Mucosa of descending colon (tissue), 3 donors: Measurements from ENCODE around the gene CCDC57. TPM values are rescaled to one million over a fixed set of nuclear protein-coding genes. Genes with fewer than 3 reads are reported as not detected.

Experiments
- ATAC-seq: fragments of 200-7000 bp; cut with Tn5 transposase; one replicate; pipeline ENCODE4 v1.9.1; 2020; ENCODE audit warnings: mild to moderate bottlenecking, moderate library complexity
- DNase-seq, 3 donors: peaks; one replicate each; pipeline ENCODE4 v3.0.0-alpha.2; 2020
- H3K36me3 ChIP-seq: fragments of 200-600 bp; one replicate; pipeline ENCODE4 v1.8.0; 2021; ENCODE audit warnings: low read depth, mild to moderate bottlenecking
- H3K4me1 ChIP-seq: fragments of 200-600 bp; one replicate; pipeline ENCODE4 v1.8.0; 2021; ENCODE audit warnings: low read depth, mild to moderate bottlenecking
- H3K4me3 ChIP-seq: fragments of 200-600 bp; one replicate; pipeline ENCODE4 v1.8.0; 2021; ENCODE audit warnings: mild to moderate bottlenecking
- H3K9me3 ChIP-seq: fragments of 200-600 bp; one replicate; pipeline ENCODE4 v1.8.0; 2021; ENCODE audit warnings: mild to moderate bottlenecking
- CTCF ChIP-seq: fragments of 200-600 bp; IDR thresholded peaks from one replicate; pipeline ENCODE4 v1.8.0; 2022; ENCODE audit warnings: antibody characterized with exemption, mild to moderate bottlenecking
- intact Hi-C, 2 donors: fragments of 100-400 bp; cut with DNase I in 1 of 2; cut with micrococcal nuclease in 1 of 2; formaldehyde crosslinking; loops; one replicate each; pipeline versions ENCODE4 v1.11.0 to v1.11.1; 2022; cut with DNase I, micrococcal nuclease
- total RNA-seq, 3 donors: library from RNA; stranded (reverse); fragmentation: NEBNext Ultra II Directional in 2 of 3; extraction: Animal tissue kit (Norgen Biotek cat#: 25700) in 2 of 3; gene quantifications; one replicate each; pipeline versions ENCODE4 v1.2.1 to v1.2.4, GENCODE V29; 2021 to 2023
- donor health status: DM: no; HTN: no; CAD: no; lungs with moderate emphysema.
- donor health status: DM: no; HTN: no; CAD: no.
- donor health status: DM: no; HTN: yes; CAD: no.

CCDC57 gene
- total RNA-seq, 3 donors from 2014 or later, result 41.3 to 46.3 (median 45.4) TPM

- H3K4me3 ChIP-seq, result no peak overlapping the region
- TF ChIP-seq CTCF, result no peak
- ATAC-seq, result peak; percentile 16
- intact Hi-C loops, result no loop called here
- DNase-seq, result no peak
- no peaks in the 10 kb centered on the region for H3K9me3 ChIP-seq
- H3K36me3 ChIP-seq, result no peaks in the 10 kb centered on the region
- peaks cover 13% of the 10 kb centered on the region for H3K4me1 ChIP-seq
Measured at GRCh38 chr17:82204831-82205719, 7.6 kb downstream of the CCDC57 start.

GRCh38 chr17:82203920-82204319 is 8.7 kb downstream of the CCDC57 start:
- no peak for DNase-seq
- H3K4me1 ChIP-seq, result peaks cover 13% of the 10 kb centered on the region
- H3K4me3 ChIP-seq, result no peak overlapping the region
- intact Hi-C loops, result no loop called here
- no peaks in the 10 kb centered on the region for H3K36me3 ChIP-seq
- ATAC-seq, result no peak
- no peak for TF ChIP-seq CTCF
- H3K9me3 ChIP-seq, result no peaks in the 10 kb centered on the region

DNA sequence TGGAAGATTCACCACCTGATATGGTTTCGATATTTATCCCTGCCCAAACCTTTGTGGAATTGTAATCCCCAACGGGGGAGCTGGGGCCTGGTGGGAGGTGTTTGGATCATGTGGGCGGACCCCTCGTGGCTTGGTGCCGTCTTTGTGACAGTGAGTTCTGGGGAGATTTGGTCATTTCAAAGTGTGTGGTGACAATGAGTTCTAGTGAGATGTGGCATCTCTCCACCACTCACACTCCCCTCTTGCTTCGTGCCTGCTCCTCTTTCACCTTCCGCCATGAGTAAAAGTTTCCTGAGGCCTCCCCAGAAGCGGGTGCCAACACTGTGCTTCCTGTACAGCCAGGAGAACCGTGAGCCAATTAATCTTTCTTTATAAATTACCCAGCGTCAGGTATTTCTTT is 9.7 kb downstream of the CCDC57 start:
- DNase-seq, result no peak
- intact Hi-C loops, result no loop called here
- no peak for TF ChIP-seq CTCF
- peaks cover 13% of the 10 kb centered on the region for H3K4me1 ChIP-seq
- H3K4me3 ChIP-seq, result no peak overlapping the region
- no peaks in the 10 kb centered on the region for H3K36me3 ChIP-seq
- ATAC-seq, result no peak
- no peaks in the 10 kb centered on the region for H3K9me3 ChIP-seq

DNA sequence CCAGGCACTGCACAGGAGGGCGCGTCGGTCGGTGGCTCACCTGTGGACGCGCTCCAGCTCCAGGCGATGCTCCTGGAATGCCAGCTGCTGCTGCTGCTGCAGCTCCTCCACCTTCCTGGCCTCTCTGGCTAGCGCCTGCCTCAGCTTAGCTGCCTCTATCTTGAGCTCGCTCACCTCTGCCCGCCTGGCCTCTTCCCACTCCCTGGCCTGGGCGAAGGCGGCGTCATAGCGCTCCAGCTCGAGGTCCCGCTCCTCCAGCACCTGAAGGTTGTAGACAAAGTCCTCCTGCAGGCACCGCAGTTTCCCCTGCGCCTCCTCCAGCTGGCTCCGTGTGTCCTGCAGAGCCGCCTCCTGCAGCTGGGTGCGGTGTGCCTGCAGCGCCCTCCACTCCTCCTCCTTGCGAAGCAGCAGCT is 11.1 kb downstream of the CCDC57 start:
- intact Hi-C loops, result no loop called here
- no peak for TF ChIP-seq CTCF
- Histone ChIP-seq H3K4me1 (peaks cover 10% of the 10 kb centered on the region), H3K4me3 (no peak overlapping the region), H3K9me3 (no peaks in the 10 kb centered on the region), H3K36me3 (no peaks in the 10 kb centered on the region)
- ATAC-seq (no peak), DNase-seq (no peak)

- intact Hi-C loops, result no loop called here
- peaks cover 4% of the 10 kb centered on the region for H3K4me1 ChIP-seq
- no peaks in the 10 kb centered on the region for H3K36me3 ChIP-seq
- DNase-seq, result no peak
- H3K4me3 ChIP-seq, result no peak overlapping the region
- TF ChIP-seq CTCF, result no peak
- H3K9me3 ChIP-seq, result no peaks in the 10 kb centered on the region
- peak; percentile 53 for ATAC-seq
Measured at GRCh38 chr17:82200743-82201497, 11.7 kb downstream of the CCDC57 start.
